Body of pancreas (tissue), 4 donors: ENCODE data around the gene PGAM1. TPM values are rescaled to one million over a fixed set of nuclear protein-coding genes. Genes with fewer than 3 reads are reported as not detected.

ENCODE experiments used
- ATAC-seq: fragments of 150-250 bp; one replicate; pipeline ENCODE4 v1.9.1; 2016
- DNase-seq, 4 donors: peaks; one replicate each; pipeline ENCODE4 v3.0.0-alpha.2; 2019
- H3K27ac ChIP-seq, 4 donors: fragments of 200-600 bp; sonication (generic); 1 replicate in 3 of 4; 2 replicates in 1 of 4; pipeline versions ENCODE4 v1.5.1 to v1.6.1; 2016 to 2019; ENCODE audit warnings: mild to moderate bottlenecking in 1 of 4, mixed read lengths in 1 of 4, moderate library complexity in 1 of 4
- H3K27me3 ChIP-seq, 2 donors: fragments of 200-600 bp; sonication (generic); one replicate each; pipeline ENCODE4 v1.6.0; 2016; ENCODE audit warnings: mild to moderate bottlenecking in 1 of 2
- H3K36me3 ChIP-seq, 2 donors: fragments of 200-600 bp; sonication (generic); replicated peaks in 1 of 2; 2 replicates each; pipeline ENCODE4 v1.5.1; 2016; ENCODE audit warnings: low read depth in 2 of 2; ENCODE audit not compliant: insufficient read depth in 1 of 2
- H3K4me1 ChIP-seq: fragments of 200-600 bp; sonication (generic); one replicate; pipeline ENCODE4 v1.6.0; 2016
- H3K4me3 ChIP-seq, 2 donors: fragments of 200-600 bp; sonication (generic); 1 replicate in 1 of 2; 2 replicates in 1 of 2; pipeline ENCODE4 v1.5.1; 2016 to 2019
- H3K9me3 ChIP-seq, 3 donors: fragments of 200-600 bp; sonication (generic); 1 replicate in 2 of 3; 2 replicates in 1 of 3; pipeline ENCODE4 v1.5.1; 2016
- POLR2A ChIP-seq, 3 donors: fragments of 450-650 bp; IDR thresholded peaks; one replicate each; pipeline ENCODE4 v1.6.1; 2016; ENCODE audit warnings: antibody characterized with exemption in 3 of 3, mild to moderate bottlenecking in 2 of 3
- WGBS, 2 donors: methylation state at CpG; one replicate each; pipeline ENCODE4 v1.1.5; 2017; 5-methylcytosine and 5-hydroxymethylcytosine counted together
- intact Hi-C: fragments of 100-400 bp; cut with DNase I; formaldehyde crosslinking; loops from one replicate; pipeline ENCODE4 v1.15.1; 2023
- total RNA-seq, 2 donors: library from RNA; depleted of rRNA; stranded (reverse); fragments of >200 nt; gene quantifications; one replicate each; pipeline ENCODE4 v1.1.0, GENCODE V29; 2016
- TF ChIP-seq, protein P1 (sequence below), 7 experiments: fragments of 450-650 bp in 4 of 7; fragments of 200-600 bp in 3 of 7; sonication (generic) in 3 of 7; IDR thresholded peaks; one replicate each; pipeline ENCODE4 v1.5.1; 2016 to 2019; ENCODE audit warnings: antibody characterized with exemption in 7 of 7

The PGAM1 gene
- total RNA-seq, 2 donors from 2014 or later: 52.7 to 66.7 TPM

DNA sequence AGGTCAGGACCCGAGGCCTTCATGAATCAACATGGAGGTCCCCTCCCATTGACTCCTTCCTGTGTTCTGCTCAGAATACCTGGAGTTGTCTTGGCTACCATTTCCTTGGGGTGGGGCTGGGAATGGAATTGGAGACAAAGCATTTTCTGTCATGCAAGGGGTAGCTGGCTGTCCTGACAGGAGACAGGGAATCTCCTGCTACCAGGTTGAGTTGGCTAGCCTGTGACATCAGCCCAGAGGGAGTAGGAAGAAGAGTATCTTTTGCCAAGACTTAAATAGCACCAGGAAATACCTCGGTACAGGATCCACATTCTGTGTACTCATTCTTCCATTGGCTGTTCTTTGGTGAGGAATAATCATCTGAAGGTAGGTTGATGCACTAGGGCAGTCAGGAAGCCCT is 24.8 kb downstream of the PGAM1 start:
- no peak overlapping the region for H3K4me3 ChIP-seq
- no peak overlapping the region for H3K27ac ChIP-seq
- no peaks in the 10 kb centered on the region for H3K9me3 ChIP-seq
- no peak for ATAC-seq
- intact Hi-C loops: no loop called here
- H3K27me3 ChIP-seq: no peaks in the 10 kb centered on the region
- H3K4me1 ChIP-seq: peaks cover 36% of the 10 kb centered on the region
- WGBS, 2 donors: 58 to 71% methylated on average over 2 of the region's 2 CpGs
- peaks cover 0 to under 1% of the 10 kb centered on the region in 2 donors for H3K36me3 ChIP-seq
- DNase-seq: no peak
- TF ChIP-seq, protein P1, sequence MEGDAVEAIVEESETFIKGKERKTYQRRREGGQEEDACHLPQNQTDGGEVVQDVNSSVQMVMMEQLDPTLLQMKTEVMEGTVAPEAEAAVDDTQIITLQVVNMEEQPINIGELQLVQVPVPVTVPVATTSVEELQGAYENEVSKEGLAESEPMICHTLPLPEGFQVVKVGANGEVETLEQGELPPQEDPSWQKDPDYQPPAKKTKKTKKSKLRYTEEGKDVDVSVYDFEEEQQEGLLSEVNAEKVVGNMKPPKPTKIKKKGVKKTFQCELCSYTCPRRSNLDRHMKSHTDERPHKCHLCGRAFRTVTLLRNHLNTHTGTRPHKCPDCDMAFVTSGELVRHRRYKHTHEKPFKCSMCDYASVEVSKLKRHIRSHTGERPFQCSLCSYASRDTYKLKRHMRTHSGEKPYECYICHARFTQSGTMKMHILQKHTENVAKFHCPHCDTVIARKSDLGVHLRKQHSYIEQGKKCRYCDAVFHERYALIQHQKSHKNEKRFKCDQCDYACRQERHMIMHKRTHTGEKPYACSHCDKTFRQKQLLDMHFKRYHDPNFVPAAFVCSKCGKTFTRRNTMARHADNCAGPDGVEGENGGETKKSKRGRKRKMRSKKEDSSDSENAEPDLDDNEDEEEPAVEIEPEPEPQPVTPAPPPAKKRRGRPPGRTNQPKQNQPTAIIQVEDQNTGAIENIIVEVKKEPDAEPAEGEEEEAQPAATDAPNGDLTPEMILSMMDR (IDR thresholded peaks at IDR 0.05): no peak
- TF ChIP-seq POLR2A (IDR thresholded peaks at IDR 0.05): no peak

DNA sequence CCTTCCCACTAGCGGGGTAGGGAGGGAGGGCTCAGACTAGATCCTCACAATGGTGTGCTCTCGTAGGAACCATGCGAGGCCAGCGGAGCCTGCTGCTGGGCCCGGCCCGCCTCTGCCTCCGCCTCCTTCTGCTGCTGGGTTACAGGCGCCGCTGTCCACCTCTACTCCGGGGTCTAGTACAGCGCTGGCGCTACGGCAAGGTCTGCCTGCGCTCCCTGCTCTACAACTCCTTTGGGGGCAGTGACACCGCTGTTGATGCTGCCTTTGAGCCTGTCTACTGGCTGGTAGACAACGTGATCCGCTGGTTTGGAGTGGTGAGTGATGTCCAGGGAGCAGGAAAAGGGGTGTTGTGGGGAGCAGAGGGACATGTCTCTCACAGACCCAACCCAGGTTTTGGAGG is 25.6 kb downstream of the PGAM1 start:
- H3K4me1 ChIP-seq: peaks cover 33% of the 10 kb centered on the region
- intact Hi-C loops: no loop called here
- H3K4me3 ChIP-seq: no peak overlapping the region
- DNase-seq: no peak
- peaks cover 0 to 3% of the 10 kb centered on the region in 2 donors for H3K36me3 ChIP-seq
- WGBS, 2 donors: 90 to 91% methylated on average over 11 to 17 of the region's 17 CpGs
- no peak for ATAC-seq
- no peaks in the 10 kb centered on the region for H3K27me3 ChIP-seq
- TF ChIP-seq, protein P1 (IDR thresholded peaks at IDR 0.05): no peak
- no peak for TF ChIP-seq POLR2A (IDR thresholded peaks at IDR 0.05)
- no peaks in the 10 kb centered on the region for H3K9me3 ChIP-seq
- H3K27ac ChIP-seq: no peak overlapping the region

DNA sequence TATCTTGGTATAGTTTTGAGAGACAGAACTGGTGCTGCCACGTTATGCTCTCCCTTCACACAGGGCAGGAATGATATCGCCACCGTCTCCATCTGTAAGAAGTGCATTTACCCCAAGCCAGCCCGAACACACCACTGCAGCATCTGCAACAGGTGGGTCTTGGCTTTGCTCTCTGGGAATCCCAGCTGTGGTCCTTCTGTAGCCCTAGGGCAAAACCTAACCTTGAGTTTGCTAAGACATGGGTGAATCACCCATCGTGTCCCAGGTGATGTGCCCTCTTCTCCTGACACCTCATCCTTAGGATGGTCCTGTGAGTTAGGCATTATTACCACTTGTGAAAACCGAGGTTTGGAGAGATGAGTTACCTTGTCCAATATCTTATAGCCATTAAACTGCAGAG is 26.4 kb downstream of the PGAM1 start:
- intact Hi-C loops: no loop called here
- 79 to 81% methylated on average over 5 to 6 of the region's 6 CpGs for WGBS, 2 donors
- TF ChIP-seq, protein P1 (IDR thresholded peaks at IDR 0.05): no peak
- no peak for TF ChIP-seq POLR2A (IDR thresholded peaks at IDR 0.05)
- H3K9me3 ChIP-seq: no peaks in the 10 kb centered on the region
- DNase-seq (no peak), ATAC-seq (no peak)
- peaks cover 0 to 7% of the 10 kb centered on the region in 2 donors for H3K36me3 ChIP-seq
- no peaks in the 10 kb centered on the region for H3K27me3 ChIP-seq
- no peak overlapping the region for H3K27ac ChIP-seq
- no peak overlapping the region for H3K4me3 ChIP-seq
- H3K4me1 ChIP-seq: peaks cover 25% of the 10 kb centered on the region

DNA sequence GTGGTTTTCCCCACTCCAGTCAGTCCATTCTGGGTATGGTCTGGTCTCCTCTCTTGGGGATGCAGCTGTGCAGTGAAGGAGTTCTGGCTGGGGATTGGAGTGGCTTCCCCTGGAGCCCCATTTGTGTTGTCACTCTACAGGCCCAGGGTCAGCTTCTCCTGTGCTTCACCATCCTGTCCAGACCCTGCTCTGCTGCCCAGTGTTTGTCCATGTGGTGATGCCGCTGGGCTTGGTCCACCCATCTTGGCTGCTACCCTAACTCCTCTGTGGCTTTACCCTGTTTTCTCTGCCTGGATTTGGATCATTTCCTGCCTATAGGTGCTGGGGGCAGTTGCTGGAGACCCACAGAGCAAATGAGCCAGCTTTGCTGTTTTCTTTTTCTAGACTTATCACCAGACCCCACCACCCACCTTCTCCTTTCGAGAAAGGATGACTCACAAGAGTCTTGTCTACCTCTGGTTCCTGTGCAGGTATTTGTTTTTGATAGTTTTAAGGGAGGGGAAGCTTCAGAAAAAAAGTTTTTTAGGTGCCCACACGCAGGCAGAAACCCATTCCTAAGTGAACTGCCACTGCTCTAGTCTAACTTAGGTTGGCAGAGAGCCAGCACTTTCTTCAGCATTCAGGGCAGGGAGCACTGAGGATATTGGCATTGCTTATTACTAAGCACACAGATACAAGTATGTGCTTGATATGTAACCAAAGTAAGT is 28.5 kb downstream of the PGAM1 start:
- Histone ChIP-seq H3K27ac (no peak overlapping the region), H3K9me3 (no peaks in the 10 kb centered on the region), H3K4me3 (no peak overlapping the region), H3K27me3 (no peaks in the 10 kb centered on the region), H3K36me3 (peaks cover 5 to 22% of the 10 kb centered on the region in 2 donors), H3K4me1 (peaks cover 10% of the 10 kb centered on the region)
- peak; percentile 28 to 59 (median 46) for DNase-seq
- no peak for ATAC-seq
- intact Hi-C loops: no loop called here
- TF ChIP-seq, protein P1 (IDR thresholded peaks at IDR 0.05): no peak
- no peak for TF ChIP-seq POLR2A (IDR thresholded peaks at IDR 0.05)
- WGBS, 2 donors: 26 to 61% methylated on average over 2 to 3 of the region's 3 CpGs
